GM19239 (cell line): ENCODE results near the gene SLC5A6.

Experiments
- DNase-seq: peaks from one replicate; pipeline ENCODE4 v3.0.0; 2011; ENCODE audit warnings: low spot score; ENCODE audit not compliant: insufficient read length
- FAIRE-seq: peaks from 2 replicates; lab custom pipeline; 2011; peaks lifted over from hg19 to GRCh38; lab: Jason Lieb, UNC

The SLC5A6 gene

DNA sequence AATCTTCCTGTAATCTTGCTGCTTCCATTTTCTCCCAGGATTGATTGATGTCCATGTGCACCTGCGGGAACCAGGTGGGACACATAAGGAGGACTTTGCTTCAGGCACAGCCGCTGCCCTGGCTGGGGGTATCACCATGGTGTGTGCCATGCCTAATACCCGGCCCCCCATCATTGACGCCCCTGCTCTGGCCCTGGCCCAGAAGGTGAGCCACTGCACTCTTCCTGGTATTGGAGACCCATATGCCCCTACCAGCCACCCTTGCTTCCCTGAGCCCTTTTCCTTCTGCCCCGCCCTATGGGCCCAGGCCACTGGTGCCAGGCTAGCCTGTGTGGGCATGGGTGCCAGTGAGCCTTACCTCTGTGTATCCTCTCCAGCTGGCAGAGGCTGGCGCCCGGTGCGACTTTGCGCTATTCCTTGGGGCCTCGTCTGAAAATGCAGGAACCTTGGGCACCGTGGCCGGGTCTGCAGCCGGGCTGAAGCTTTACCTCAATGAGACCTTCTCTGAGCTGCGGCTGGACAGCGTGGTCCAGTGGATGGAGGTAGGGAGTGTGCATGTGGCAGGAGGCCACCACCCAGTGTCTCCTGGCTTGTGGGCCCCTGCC lies 25.4 kb upstream of the SLC5A6 start:
- no peak for DNase-seq
- FAIRE-seq: no peak

DNA sequence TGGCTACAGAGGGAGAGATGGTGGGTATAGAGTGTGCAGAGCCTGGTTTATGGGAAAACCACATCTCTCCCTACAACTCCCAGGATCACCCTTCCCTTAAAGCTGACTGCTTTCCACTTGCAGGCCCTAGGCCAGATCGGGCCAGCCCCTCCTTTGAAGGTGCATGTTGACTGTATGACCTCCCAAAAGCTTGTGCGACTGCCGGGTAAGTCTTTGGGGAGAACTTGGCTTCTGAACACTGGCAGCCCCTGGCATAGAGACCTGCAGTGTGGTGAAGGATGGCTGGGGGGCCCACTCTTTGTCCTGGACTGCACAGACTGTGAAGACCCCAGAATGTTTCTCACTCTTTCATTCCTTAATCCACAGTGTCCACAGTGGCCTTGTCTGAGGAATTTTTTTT lies 24.6 kb upstream of the SLC5A6 start:
- DNase-seq (no peak), FAIRE-seq (no peak)

DNA sequence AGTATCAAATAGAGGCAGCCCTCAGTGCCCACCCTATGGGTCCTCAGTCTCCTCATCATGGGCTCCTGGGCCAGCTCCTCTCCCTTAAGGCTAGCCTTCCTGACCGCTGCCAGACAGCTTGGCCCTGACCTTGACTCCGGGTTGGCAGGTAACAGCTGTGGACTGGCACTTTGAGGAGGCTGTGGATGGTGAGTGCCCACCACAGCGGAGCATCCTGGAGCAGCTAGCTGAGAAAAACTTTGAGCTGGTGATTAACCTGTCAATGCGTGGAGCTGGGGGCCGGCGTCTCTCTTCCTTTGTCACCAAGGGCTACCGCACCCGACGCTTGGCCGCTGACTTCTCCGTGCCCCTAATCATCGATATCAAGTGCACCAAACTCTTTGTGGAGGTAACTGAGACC lies 24.1 kb upstream of the SLC5A6 start:
- FAIRE-seq: no peak

DNA sequence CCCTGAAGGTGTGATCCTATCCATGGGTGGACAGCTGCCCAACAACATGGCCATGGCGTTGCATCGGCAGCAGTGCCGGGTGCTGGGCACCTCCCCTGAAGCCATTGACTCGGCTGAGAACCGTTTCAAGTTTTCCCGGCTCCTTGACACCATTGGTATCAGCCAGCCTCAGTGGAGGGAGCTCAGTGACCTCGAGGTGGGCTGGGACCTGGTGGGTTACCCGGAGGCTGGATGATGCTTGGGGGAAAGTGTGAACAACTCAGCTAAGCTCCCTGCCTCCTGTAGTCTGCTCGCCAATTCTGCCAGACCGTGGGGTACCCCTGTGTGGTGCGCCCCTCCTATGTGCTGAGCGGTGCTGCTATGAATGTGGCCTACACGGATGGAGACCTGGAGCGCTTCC lies 21.3 kb upstream of the SLC5A6 start:
- no peak for DNase-seq
- FAIRE-seq: no peak

More for the DNA sequence above, 24.1 kb upstream of the SLC5A6 start:
- DNase-seq: no peak

DNA sequence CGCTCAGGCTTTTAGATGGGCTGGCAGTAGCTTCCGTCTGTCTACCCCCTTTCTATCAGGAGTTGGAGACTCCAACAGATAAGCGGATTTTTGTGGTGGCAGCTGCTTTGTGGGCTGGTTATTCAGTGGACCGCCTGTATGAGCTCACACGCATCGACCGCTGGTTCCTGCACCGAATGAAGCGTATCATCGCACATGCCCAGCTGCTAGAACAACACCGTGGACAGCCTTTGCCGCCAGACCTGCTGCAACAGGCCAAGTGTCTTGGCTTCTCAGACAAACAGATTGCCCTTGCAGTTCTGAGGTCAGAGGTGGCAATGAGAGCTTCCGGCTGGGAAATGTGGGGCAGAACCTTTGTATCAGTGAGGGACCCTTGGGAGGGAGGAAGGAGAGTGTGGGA lies 19.9 kb upstream of the SLC5A6 start:
- FAIRE-seq (no peak), DNase-seq (no peak)

DNA sequence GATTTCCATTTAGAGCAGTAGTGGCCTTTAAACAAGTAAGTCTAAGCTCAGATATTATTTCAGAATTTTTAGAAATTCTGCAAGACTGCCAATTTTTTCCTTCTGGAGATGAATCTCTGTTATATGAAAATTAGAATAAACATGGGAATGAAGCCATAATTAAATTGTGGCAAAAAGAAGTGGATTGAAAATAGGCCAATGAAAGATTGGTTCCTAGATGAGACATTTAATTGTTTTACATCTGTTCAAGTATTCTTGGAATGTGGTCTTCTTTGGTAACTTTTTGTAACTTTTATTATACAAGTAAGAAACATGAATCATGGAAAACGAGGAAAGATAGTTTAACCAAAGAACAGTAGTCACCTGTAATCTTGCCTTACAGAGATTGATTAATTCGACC lies 15.4 kb upstream of the SLC5A6 start:
- FAIRE-seq: no peak
- DNase-seq: no peak

DNA sequence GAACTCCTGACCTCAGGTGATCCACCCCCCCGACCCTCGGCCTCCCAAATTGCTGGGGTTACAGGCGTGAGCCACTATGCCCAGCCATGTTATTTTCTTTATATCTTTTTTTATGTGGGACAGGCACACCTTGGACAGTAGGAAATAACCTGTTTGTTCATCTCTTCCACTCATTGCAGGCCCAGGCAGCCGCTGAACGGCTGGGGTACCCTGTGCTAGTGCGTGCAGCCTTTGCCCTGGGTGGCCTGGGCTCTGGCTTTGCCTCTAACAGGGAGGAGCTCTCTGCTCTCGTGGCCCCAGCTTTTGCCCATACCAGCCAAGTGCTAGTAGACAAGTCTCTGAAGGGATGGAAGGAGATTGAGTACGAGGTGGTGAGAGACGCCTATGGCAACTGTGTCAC lies 13.5 kb upstream of the SLC5A6 start:
- FAIRE-seq (no peak), DNase-seq (no peak)

DNA sequence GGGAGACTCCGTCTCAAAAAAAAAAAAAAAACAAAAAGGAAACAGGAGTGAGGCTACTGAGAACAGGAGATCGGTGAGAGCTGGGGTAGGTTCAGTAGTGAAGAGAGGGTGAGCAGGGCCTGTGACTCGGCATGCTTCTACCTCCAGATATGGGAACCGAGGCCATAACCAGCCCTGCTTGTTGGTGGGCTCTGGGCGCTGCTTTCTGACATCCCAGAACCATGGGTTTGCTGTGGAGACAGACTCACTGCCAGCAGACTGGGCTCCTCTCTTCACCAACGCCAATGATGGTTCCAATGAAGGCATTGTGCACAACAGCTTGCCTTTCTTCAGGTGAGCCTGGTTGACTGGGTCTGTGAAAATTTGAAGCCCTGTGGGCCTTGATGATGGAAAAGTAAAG lies 11.3 kb upstream of the SLC5A6 start:
- FAIRE-seq (no peak), DNase-seq (no peak)

DNA sequence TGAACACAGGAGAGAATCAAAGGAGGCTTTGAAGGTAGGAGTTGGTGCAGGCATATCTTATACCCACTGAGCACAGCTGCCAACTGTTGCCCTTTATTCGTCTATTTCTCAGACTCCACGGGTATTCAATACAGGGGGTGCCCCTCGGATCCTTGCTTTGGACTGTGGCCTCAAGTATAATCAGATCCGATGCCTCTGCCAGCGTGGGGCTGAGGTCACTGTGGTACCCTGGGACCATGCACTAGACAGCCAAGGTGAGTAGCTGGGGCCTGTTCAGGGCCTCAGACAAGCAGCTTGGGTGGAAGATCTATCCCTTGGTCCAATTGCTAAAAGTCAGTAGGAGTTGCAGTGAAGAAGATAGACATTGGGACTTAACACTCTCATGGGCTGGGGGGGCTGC lies 10.3 kb upstream of the SLC5A6 start:
- FAIRE-seq (no peak), DNase-seq (no peak)

DNA sequence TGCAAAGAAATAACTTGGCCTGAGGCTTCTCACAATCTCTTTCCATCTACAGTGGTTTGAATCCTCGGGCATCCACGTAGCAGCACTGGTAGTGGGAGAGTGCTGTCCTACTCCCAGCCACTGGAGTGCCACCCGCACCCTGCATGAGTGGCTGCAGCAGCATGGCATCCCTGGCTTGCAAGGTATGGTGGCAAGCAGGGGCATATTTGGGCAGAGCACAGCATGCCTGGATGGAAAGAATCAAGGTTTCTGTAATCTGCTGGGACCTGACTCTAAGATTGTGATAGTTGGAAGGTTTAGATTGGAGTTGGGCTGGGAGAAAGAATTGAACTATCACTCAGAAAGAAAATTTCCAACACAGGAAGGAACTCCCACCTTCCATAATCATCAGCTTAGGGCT lies 9.1 kb upstream of the SLC5A6 start:
- FAIRE-seq (no peak), DNase-seq (no peak)

DNA sequence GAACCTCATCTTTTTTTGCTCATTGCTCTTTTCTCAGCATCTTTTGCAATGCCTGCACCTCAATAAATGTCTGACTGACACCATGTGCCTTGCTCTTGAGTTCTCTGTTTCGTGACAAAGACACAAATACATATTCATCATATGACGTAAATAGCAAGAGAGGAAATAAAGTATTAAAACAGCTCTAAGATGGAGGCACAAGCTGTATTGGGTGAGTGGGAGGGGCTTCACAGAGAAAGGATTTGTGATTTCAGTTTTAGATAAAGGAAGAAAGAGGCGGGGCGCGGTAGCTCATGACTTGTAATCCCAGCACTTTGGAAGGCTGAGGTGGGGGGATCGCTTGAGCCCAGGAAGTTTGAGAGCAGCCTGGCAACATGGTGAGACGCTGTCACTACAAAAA lies 8.0 kb upstream of the SLC5A6 start:
- DNase-seq: no peak
- no peak for FAIRE-seq

DNA sequence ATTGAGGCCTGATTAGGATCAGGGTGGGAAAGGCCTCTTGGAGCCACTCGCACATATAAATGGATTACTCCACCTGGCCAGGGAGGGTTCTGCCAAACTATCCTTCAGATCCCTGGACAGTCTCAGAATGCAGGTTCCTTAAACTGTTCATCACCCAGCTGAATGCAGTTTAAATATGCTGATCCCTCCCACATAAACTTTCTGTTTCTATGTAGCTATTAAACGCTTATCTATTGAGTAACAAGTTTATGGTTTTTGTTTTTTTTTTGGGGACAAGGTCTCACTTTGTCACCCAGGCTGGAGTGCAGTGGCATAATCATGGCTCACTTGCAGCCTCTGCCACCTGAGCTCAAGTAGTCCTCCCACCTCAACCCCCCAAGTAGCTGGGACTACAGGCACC lies 7.0 kb upstream of the SLC5A6 start:
- FAIRE-seq: no peak
- no peak for DNase-seq

DNA sequence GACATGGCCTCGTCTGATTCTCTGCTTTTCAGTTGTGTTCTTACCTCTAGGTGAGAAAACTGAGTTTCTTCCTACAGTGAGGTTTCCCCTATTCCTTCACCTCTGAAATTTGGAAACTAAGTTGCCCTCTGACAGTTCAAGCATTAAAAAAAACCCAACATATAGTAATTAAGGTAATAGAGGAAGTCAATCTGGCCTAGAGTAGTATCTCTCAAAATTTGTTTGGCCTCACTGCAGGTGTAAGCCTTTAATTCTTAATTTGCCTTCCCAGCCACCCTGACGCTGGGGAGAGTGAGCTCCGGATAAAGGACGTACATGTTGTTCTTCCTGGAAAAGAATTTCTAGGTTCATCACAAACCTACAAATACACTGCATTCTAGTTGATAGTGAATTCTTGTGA lies 6.5 kb upstream of the SLC5A6 start:
- DNase-seq (no peak), FAIRE-seq (no peak)

DNA sequence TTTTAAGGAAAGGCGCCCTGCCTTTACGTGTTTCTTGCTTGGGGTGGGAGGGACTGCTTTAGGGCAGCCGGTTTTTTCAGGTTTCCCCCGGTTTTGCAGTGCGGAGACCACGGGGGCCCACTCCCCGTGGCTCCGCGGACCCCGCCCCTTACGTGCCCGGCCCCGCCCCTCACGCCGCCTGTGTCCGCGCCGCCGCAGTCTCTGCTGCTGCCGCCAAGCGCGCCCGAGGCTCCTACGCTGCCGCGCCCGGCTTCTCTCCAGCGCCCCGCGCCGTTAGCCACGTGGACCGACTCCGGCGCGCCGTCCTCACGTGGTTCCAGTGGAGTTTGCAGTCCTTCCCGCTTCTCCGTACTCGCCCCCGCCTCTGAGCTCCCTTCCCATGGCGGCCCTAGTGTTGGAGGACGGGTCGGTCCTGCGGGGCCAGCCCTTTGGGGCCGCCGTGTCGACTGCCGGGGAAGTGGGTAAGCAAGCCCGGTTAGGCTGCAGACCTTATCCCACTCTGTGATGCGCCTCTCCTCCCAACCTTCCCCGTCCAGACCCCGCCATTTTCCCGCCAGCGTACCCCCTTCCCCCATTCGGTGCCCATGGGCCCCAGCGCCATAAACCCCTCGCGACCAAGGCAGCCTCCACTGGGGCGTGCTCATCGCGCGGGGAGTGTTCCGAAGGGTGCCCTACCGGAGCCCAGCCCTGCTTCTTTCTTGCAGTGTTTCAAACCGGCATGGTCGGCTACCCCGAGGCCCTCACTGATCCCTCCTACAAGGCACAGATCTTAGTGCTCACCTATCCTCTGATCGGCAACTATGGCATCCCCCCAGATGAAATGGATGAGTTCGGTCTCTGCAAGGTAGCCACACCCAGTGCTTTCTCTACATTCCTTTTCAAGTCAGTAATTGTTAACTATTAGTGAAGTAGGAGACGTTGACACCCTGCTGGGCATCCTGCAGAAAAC lies 5.4 kb upstream of the SLC5A6 start, which contains the start of gene CAD:
TSS of gene CAD (plus strand) at position 197 of the 949 bp plus-strand sequence. CDS start at position 380, 183 bp downstream.
- FAIRE-seq: peak; percentile 88
- DNase-seq: peak; percentile 82

DNA sequence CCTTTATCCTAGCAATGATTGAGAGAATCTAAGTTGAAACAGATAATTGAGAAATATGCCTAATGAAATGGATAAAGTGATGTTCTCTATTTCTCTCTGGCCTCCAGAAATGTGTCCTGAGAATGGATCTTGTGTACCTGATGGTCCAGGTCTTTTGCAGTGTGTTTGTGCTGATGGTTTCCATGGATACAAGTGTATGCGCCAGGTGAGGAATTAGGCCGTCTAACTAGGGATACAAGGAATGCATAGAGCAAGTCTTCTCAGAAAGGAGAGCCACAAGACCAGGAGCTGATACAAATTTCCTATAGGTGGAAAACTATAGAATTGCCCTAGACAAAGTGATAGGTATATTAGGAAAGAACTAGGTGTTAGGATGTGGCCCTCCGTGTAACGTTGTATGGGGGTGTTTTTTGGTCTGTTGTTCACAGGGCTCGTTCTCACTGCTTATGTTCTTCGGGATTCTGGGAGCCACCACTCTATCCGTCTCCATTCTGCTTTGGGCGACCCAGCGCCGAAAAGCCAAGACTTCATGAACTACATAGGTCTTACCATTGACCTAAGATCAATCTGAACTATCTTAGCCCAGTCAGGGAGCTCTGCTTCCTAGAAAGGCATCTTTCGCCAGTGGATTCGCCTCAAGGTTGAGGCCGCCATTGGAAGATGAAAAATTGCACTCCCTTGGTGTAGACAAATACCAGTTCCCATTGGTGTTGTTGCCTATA lies 4.5 kb upstream of the SLC5A6 start:
- no peak for DNase-seq
- FAIRE-seq: no peak

DNA sequence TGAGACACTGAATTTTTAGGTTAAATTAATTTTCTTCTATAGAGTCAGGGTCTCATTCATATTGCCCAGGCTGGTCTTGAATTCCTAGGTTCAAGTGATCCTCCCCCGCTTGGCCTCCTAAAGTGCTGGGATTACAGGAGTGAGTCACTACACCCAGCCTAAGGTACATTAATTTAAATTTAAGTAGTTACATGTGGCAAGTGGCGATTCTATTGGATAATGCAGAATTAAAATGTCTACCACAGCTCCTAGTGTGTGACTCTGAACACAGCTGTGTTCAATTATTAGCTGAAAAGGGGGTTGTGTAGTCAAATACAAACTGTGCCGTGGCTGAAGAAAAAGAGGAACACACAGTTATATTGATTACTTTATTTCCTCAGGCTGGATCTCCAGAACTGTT lies 2.9 kb upstream of the SLC5A6 start:
- no peak for DNase-seq
- no peak for FAIRE-seq

DNA sequence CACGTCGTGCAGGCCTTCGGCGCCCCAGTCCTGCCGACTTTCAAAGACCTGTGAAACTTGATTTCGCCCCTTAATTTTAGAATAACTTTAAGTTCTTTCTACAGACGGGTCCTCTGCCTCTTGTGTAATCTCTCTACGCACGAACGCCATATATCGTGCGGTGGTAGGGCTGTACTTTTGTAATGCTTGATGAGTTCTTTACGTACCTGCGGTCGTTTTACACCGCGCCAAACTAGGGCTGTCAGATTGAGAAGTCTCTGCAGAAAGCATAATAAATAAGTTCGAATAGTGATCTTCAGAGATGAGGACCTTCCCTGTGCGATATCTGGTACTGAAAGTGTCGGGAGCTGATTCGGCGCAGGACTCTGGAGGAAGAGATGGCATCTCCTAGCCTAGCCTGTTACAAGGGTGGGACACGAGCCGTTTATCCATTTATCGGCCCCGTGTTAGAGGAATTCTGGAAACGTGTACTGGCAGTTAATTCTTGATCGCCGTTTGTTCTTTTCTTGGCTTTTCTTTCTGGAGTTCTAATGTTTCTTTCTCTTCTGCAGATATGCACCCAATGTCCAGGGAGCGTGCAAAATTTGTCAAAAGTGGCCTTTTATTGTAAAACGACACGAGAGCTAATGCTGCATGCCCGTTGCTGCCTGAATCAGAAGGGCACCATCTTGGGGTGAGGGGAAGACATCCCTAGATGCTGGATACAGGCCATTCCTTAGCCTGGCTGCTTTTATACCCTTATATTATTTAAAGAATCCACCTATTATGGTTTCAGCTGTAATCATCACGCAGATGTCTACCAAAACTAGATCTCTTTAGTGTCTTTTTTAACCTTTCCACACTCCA lies 781 bp upstream of the SLC5A6 start:
- FAIRE-seq (peak; percentile 49), DNase-seq (no peak)

DNA sequence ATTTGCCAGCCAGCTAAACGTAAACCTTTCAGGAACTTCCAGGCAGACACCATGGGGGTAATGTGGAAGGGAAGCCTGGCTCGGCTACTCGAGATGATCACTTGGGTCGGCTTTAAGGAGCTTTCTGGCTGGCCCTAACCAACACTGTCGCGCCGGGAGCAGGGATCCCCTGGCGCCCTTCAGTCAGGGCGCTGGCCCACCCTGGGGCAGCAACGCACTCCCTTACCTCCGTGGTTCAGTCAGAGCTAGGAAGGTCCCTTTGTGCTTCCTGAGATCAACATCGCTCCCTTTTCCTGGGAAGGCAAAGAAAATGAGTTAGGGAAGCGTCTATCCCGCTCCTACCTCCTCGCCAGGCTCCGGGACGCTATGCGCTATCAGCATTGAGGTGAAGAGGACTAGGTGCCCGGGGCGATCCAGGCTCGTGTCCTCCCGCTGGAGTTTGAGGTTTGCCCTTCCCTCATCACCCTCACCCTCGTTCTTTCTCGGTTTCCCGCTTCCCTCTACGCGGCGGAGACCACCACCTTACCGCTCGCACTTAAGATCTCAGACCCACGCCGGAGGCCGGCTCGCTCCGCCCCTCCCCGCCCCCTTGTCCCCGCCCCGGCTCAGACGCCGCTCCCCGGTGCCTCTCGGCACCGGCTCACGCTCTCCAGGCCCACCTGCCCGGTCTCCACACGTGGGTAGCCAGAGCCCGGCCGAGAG lies 676 bp downstream of the SLC5A6 start:
- DNase-seq (no peak), FAIRE-seq (no peak)

DNA sequence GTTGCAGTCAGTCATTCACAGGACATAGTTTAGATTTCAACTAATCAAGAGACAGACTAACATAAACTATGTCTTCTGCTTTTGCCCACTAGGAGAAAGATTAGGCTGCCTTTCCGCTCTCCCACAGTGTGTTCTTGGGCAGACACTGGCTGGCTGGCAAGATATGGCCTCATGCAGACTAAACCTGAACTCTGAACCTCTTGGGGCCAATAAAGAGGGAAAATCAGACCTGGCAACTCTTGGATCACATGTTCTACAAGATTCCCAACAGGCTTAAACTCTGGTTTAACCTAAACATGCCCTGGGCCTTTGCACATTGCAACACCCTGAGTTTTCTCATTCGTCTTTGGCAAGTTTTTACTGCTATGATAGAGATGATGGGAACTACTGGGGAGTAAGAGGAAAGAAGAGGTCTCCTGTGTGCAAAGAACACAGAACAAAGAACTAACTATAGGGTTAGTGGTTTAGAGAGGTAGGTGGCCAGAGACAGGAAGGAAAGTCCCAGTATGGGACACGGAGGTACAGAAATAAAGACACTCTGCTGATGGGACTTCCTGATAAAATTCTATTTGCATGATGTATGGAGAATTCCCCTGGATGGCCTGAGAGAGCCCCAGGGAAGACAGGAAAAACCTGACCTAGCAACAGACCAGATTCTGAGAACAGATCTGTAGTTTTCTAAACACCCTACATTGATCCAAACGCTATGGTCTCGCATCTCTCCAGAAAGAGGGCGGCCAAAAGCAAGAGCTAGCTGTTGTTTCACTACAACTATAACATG lies 2.3 kb downstream of the SLC5A6 start:
- FAIRE-seq (no peak), DNase-seq (no peak)
